Right ventricle myocardium superior (tissue), 1 donor: ENCODE data around the gene NPW. TPM values are rescaled to one million over a fixed set of nuclear protein-coding genes. Genes with fewer than 3 reads are reported as not detected.

Experiments
- ATAC-seq: fragments of 200-7000 bp; cut with Tn5 transposase; one replicate; pipeline ENCODE4 v1.9.1; 2020; ENCODE audit warnings: mild to moderate bottlenecking; ENCODE audit not compliant: poor library complexity
- DNase-seq: peaks from one replicate; pipeline ENCODE4 v3.0.0-alpha.2; 2020
- intact Hi-C: fragments of 100-400 bp; cut with DNase I; formaldehyde crosslinking; loops from one replicate; pipeline ENCODE4 v1.11.2; 2022
- long read RNA-seq: library from polyadenylated mRNA; unstranded; transcript quantifications from one replicate; pipeline ENCODE4 v2.0.0, GENCODE V29; 2021
- total RNA-seq: library from RNA; stranded (reverse); fragmentation: NEBNext Ultra II Directional; extraction: Animal tissue kit (Norgen Biotek cat#: 25700); gene quantifications from one replicate; pipeline ENCODE4 v1.2.1, GENCODE V29; 2021
- donor health status: DM: no; HTN: yes; CAD: no; lungs with severe emphysema.

NPW gene
- total RNA-seq = not detected
- long read RNA-seq = 0 reads

DNA sequence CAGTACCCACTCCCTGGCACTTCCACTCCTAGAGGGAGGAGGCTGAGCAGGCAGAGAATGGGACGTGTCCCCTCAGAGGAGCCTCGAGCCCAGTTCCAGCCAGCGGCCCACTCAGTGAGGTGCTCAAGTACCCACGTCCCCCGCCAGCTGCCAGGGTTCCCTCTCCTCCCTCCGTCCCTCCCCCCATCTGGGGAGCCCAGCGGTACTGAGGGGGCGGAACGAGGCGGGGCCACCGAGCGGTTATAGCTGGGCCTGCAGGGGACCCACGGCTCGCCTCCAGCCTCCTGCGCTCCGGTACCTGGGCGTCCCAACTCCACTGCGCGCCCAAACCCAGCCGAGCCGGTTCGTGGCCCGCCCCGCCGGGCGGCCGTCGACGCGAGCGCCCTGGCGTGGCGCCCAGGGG, at the start of gene NPW:
Gene NPW (plus strand): TSS at position 268 of the 403 bp plus-strand sequence.
- ATAC-seq (no peak), DNase-seq (no peak)
- intact Hi-C loops = no loop called here

DNA sequence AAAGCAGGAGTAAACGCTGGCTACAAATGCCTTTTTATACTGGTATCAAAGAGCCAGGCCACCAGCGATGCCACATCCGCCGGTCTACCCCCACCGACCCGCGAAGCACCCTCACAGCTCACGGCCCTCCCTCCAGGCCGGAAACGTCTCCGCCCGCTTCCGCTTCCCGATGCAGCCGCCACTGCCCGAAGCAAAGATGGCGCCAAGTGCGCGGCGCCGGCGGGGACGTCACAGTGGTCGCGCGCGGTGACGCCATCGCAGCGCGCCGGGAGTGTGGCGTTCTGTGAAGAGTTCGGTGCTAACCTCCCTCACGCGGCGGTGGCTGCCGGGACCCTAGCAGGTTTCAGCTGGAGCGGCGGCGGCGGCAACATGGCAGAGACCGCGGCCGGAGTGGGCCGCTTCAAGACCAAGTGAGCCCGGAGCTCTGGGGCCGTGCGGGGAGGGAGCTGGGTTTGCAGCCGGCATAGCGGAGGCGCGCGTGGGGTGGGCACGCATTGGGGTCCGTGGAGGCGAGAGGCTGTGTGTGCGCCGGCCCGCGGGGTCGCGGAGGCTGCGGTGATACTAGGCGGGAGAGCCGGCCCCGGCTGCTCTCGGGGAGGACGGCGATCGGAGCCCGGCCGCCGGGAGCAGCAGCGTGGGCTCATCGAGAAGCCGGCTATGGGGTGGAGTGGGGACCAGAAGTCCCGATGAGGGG, 47.6 kb upstream of the NPW start, which contains the start of gene TBL3:
Gene TBL3 (plus strand): TSS at position 258 of the 694 bp plus-strand sequence. CDS start 112 bp downstream, at position 370.
- DNase-seq (peak; percentile 97), ATAC-seq (peak; percentile 98)
- intact Hi-C loops = no loop called here

GRCh38 chr16:1972490-1972877, 47.1 kb upstream of the NPW start:
- no peak for DNase-seq
- intact Hi-C loops = no loop called here

GRCh38 chr16:1973461-1974156, 46.0 kb upstream of the NPW start:
- DNase-seq = no peak

More at GRCh38 chr16:1972490-1972877, 47.1 kb upstream of the NPW start:
- no peak for ATAC-seq

DNA sequence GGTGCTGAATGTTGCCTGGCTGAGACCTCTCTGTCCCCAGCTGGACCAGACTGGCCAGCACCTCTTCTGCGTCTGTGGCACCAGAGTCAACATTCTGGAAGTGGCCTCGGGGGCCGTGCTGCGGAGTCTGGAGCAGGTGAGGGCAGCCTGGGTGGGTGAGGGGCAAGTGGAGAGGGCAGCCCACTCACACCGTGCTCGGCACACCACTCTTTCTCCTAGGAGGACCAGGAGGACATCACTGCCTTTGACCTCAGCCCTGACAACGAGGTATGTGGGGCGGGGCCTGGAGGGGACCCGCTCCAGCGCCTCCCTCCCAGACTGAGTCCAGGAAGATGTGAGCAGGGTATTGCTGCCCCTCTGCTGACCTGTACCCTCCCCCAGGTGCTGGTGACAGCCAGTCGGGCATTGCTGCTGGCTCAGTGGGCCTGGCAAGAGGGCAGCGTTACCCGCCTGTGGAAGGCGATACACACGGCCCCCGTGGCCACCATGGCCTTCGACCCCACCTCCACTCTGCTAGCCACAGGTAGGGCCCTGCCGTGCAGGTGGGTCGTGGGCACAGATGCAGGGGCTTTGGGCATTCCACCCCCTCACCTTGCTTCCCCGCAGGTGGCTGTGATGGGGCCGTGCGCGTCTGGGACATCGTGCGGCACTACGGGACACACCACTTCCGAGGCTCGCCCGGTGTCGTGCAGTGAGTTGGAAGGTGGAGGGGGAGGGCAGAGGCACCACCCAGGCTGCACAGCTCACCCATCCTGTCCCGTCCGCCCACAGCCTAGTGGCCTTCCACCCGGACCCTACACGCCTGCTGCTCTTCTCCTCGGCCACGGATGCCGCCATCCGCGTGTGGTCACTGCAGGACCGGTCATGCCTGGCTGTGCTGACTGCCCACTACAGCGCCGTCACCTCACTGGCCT, 45.2 kb upstream of the NPW start:
- intact Hi-C loops = no loop called here
- ATAC-seq (no peak), DNase-seq (no peak)

More at GRCh38 chr16:1973461-1974156, 46.0 kb upstream of the NPW start:
- intact Hi-C loops = no loop called here
- no peak for ATAC-seq

GRCh38 chr16:1975432-1976215, 44.0 kb upstream of the NPW start:
- ATAC-seq (no peak), DNase-seq (no peak)
- intact Hi-C loops = no loop called here

- intact Hi-C loops = no loop called here
- ATAC-seq (no peak), DNase-seq (no peak)
Observed at GRCh38 chr16:1976216-1976520, 43.4 kb upstream of the NPW start.

DNA sequence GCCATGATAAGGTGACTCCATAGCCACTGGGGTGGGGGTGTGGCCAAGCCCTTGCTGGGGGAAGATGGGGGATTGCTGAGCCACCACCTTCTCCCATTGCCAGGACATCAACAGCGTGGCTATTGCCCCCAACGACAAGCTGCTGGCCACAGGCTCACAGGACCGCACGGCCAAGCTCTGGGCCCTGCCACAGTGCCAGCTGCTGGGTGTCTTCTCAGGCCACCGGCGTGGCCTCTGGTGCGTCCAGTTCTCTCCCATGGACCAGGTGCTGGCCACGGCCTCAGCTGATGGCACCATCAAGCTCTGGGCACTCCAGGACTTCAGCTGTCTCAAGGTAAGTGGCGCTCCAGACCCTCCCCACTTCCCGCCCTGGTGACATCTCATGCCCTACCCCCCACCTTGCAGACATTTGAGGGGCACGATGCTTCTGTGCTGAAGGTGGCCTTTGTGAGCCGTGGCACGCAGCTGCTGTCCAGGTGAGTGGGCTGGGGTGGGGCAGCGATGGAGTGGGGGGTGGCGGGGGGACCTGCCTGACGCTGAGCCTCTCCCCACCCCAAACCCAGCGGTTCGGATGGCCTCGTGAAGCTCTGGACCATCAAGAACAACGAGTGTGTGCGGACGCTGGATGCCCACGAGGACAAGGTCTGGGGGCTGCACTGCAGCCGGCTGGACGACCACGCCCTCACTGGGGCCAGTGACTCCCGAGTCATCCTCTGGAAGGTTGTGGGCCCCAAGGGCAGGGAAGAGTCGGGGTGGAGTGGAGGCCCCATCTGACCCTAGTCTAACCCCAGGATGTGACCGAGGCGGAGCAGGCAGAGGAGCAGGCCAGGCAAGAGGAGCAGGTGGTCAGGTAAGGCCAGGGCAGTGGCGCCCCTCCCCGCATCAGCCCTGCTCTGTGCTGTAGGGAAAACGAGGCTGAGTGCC, 42.4 kb upstream of the NPW start:
- ATAC-seq (no peak), DNase-seq (no peak)
- intact Hi-C loops = no loop called here

- ATAC-seq = no peak
- intact Hi-C loops = no loop called here
- DNase-seq = no peak
Observed at GRCh38 chr16:1977875-1978268, 41.7 kb upstream of the NPW start.

DNA sequence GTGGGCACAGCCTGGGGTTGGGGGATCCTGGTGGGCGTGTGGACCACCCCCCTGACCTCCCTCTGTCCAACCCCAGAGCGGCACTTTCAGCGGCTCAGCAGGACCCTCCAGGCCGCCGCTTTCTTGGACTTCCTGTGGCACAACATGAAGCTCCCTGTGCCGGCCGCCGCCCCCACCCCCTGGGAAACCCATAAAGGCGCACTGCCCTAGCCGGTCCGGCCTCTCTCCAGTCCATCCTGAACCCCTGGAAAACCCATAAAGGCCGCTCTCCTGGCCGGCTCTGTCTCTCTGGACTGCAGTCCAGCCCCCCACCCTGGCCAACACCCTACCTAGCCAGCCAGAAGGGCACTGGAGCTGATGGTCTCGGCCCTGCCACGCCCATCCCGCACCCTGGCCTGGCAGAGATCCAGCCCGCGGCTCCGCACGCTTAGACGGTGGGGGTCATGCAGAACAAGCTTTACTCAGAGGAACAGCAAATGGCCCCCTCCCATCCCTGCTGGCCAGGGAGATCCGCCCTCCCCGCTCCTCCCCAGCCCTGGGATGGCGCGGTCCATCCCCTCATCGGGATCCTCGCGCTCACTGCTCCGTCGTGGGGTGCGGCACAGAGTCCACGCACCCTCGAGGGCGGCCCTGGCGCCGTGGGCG, 41.0 kb upstream of the NPW start:
- intact Hi-C loops = no loop called here
- ATAC-seq (no peak), DNase-seq (no peak)

- intact Hi-C loops = no loop called here
- DNase-seq (no peak), ATAC-seq (no peak)
Observed at GRCh38 chr16:1979271-1980029, 40.1 kb upstream of the NPW start.

DNA sequence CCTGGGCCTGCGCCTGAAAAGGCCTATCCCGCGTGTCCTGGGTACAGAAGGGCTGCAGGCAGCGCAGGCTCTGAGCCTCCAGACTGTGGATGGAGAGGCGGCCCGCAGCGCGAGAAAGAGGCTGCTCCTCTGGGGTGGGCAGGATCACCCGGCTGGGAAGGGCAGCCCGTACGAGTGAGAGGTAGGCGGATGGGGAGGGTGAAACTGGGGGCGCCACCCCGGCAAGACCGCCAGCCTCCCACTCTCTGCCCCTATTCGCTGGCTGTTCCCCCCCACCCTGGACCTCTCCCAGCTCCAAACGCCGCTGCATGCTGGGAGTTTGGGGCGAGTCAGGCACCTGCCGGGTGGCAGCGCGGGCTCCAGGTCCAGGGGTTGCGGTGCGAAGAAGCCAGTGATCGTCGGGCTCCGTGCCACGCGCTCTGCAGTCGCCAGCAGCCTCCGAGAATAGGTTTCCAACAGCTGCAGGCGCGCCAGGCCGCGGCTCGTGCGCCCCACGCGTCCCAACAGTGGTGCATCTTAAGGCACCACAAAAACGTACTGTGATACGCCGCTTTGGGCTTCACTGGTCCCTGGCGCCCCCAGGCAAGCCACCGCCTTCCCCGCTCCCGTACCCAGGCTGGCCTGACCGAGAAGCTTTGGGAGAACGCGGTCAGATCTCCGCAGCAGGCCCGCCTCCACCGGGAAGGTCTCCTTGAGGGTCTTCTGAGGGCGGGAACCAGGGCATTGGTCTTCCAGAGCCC, 39.4 kb upstream of the NPW start:
- intact Hi-C loops = no loop called here
- no peak for ATAC-seq

DNA sequence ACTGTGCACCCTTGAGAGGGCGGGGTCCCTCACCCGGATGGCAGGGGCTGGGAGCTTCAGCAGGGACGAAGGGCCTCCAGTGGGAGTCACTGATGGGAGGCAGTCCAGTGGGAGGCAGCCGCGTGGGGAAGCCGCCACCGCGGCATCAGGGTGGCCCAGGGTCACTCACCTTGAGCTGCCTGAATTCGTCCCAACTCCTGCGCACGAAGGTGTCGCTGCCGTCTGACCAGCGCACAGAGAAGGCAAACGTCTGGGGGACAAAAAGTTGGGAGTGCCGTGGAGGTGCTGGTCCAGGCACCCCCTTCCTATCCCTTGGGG, 38.9 kb upstream of the NPW start:
- ATAC-seq (no peak), DNase-seq (no peak)
- intact Hi-C loops = no loop called here

More for the DNA sequence above, 39.4 kb upstream of the NPW start:
- DNase-seq = no peak

DNA sequence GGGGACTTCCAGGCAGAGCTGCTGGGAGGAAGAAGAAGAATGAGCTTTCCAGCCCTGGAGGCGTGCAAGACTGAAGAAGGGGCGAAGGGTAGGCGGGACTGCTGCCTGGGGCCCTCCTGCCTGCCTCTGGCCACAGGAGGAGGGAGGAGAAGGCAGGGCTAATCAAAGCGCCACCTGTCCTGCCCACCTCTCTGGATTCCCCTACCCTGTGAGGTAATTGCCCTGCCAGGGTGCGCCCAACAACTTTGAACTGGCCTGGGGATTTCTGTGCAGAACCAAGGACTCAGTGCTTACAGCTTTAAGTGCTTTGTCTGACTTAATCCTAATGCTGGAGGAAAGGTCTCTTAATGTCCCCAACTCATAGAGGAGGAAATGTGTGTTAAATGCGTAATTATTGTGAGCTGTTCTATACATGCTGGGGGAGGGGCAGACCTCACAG, 38.2 kb upstream of the NPW start, which contains the start of gene NOXO1:
Gene NOXO1 (minus strand): TSS at position 72 of the 439 bp plus-strand sequence. CDS start 290 bp downstream, outside the sequence.
- ATAC-seq (no peak), DNase-seq (no peak)
- intact Hi-C loops = no loop called here

- intact Hi-C loops = no loop called here
- no peak for DNase-seq
- no peak for ATAC-seq
Observed at GRCh38 chr16:1982013-1982433, 37.6 kb upstream of the NPW start.
